ENCODE measurements around the gene MBTPS1.

Gene MBTPS1

GRCh38 chr16:84016477-84016876, 100.3 kb downstream of the MBTPS1 start:
- peaks cover 12% of the 10 kb centered on the region for H3K36me3 Mint-ChIP-seq (ENCODE audit: low read depth)
- DNase-seq, result no peak
- TF ChIP-seq, protein P1, sequence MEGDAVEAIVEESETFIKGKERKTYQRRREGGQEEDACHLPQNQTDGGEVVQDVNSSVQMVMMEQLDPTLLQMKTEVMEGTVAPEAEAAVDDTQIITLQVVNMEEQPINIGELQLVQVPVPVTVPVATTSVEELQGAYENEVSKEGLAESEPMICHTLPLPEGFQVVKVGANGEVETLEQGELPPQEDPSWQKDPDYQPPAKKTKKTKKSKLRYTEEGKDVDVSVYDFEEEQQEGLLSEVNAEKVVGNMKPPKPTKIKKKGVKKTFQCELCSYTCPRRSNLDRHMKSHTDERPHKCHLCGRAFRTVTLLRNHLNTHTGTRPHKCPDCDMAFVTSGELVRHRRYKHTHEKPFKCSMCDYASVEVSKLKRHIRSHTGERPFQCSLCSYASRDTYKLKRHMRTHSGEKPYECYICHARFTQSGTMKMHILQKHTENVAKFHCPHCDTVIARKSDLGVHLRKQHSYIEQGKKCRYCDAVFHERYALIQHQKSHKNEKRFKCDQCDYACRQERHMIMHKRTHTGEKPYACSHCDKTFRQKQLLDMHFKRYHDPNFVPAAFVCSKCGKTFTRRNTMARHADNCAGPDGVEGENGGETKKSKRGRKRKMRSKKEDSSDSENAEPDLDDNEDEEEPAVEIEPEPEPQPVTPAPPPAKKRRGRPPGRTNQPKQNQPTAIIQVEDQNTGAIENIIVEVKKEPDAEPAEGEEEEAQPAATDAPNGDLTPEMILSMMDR (IDR thresholded peaks at IDR 0.05), result no peak
- peaks cover 12% of the 10 kb centered on the region for H3K27me3 Mint-ChIP-seq (ENCODE audit: low read depth, poor library complexity)
- H3K4me1 Mint-ChIP-seq, result peaks cover 7% of the 10 kb centered on the region
- peaks cover 44% of the 10 kb centered on the region for H3K9me3 Mint-ChIP-seq
- H3K27ac Mint-ChIP-seq, result no peak overlapping the region
- H3K4me3 Mint-ChIP-seq, result no peak overlapping the region

DNA sequence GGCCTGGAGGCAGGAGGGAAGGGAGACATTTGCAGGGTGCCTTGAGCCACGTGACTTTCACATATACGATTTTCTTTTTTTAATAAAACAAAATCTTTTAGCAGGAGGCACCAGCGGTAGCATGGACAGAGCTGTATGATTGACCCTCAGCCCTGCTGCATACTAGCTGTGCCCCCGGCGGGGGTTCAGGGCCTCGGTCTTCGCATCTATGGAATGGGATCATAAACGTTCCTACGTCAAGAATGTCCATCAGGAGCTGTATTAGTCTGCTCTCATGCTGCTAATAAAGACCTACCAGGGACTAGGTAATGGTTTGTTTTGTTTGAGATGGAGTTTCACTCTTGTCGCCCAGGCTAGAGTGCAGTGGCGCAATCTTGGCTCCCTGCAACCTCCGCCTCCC, 101.3 kb downstream of the MBTPS1 start:
- Mint-ChIP-seq H3K4me1 (peaks cover 11% of the 10 kb centered on the region), H3K4me3 (no peak overlapping the region)
- TF ChIP-seq, protein P1 (IDR thresholded peaks at IDR 0.05), result no peak

GRCh38 chr16:84014570-84015327, 102.0 kb downstream of the MBTPS1 start:
- no peak for DNase-seq
- Mint-ChIP-seq H3K9me3 (peaks cover 28% of the 10 kb centered on the region), H3K4me1 (peaks cover 11% of the 10 kb centered on the region), H3K36me3 (ENCODE audit: low read depth) (peaks cover 6% of the 10 kb centered on the region), H3K4me3 (no peak overlapping the region), H3K27me3 (ENCODE audit: low read depth, poor library complexity) (peaks cover 16% of the 10 kb centered on the region), H3K27ac (no peak overlapping the region)
- TF ChIP-seq, protein P1 (IDR thresholded peaks at IDR 0.05), result no peak

More for the DNA sequence above, 101.3 kb downstream of the MBTPS1 start:
- H3K9me3 Mint-ChIP-seq, result peaks cover 34% of the 10 kb centered on the region
- no peak overlapping the region for H3K27ac Mint-ChIP-seq
- no peak for DNase-seq
- peaks cover 6% of the 10 kb centered on the region for H3K36me3 Mint-ChIP-seq (ENCODE audit: low read depth)
- H3K27me3 Mint-ChIP-seq (ENCODE audit: low read depth, poor library complexity), result peaks cover 12% of the 10 kb centered on the region

GRCh38 chr16:84013787-84014569, 102.8 kb downstream of the MBTPS1 start:
- TF ChIP-seq, protein P1 (IDR thresholded peaks at IDR 0.05), result no peak
- H3K4me3 Mint-ChIP-seq, result no peak overlapping the region
- H3K9me3 Mint-ChIP-seq, result peaks cover 21% of the 10 kb centered on the region
- H3K4me1 Mint-ChIP-seq, result peaks cover 11% of the 10 kb centered on the region
- no peaks in the 10 kb centered on the region for H3K36me3 Mint-ChIP-seq (ENCODE audit: low read depth)
- peak; percentile 93 for DNase-seq
- peaks cover 17% of the 10 kb centered on the region for H3K27me3 Mint-ChIP-seq (ENCODE audit: low read depth, poor library complexity)
- H3K27ac Mint-ChIP-seq, result no peak overlapping the region

- no peak for DNase-seq
- Mint-ChIP-seq H3K4me1 (peaks cover 16% of the 10 kb centered on the region), H3K36me3 (ENCODE audit: low read depth) (no peaks in the 10 kb centered on the region), H3K9me3 (no peaks in the 10 kb centered on the region), H3K27me3 (ENCODE audit: low read depth, poor library complexity) (peaks cover 18% of the 10 kb centered on the region), H3K27ac (no peak overlapping the region), H3K4me3 (no peak overlapping the region)
- TF ChIP-seq, protein P1 (IDR thresholded peaks at IDR 0.05), result no peak
These were observed 107.5 kb downstream of the MBTPS1 start for GRCh38 chr16:84009282-84009681.
